HG03175 (cell line): Measurements from ENCODE around the gene FAM53A.
"Not testable (repeated sequence)": the region's sequence is repeated elsewhere in the genome, so short reads cannot be mapped to it uniquely, and the experiment has no call there.

Experiments used
- ATAC-seq: cut with Tn5 transposase; IDR thresholded peaks from one replicate; pipeline ENCODE4 v1.9.1; 2021; ENCODE audit warnings: mild to moderate bottlenecking, moderate library complexity; ENCODE audit not compliant: unreplicated experiment

Gene FAM53A

DNA sequence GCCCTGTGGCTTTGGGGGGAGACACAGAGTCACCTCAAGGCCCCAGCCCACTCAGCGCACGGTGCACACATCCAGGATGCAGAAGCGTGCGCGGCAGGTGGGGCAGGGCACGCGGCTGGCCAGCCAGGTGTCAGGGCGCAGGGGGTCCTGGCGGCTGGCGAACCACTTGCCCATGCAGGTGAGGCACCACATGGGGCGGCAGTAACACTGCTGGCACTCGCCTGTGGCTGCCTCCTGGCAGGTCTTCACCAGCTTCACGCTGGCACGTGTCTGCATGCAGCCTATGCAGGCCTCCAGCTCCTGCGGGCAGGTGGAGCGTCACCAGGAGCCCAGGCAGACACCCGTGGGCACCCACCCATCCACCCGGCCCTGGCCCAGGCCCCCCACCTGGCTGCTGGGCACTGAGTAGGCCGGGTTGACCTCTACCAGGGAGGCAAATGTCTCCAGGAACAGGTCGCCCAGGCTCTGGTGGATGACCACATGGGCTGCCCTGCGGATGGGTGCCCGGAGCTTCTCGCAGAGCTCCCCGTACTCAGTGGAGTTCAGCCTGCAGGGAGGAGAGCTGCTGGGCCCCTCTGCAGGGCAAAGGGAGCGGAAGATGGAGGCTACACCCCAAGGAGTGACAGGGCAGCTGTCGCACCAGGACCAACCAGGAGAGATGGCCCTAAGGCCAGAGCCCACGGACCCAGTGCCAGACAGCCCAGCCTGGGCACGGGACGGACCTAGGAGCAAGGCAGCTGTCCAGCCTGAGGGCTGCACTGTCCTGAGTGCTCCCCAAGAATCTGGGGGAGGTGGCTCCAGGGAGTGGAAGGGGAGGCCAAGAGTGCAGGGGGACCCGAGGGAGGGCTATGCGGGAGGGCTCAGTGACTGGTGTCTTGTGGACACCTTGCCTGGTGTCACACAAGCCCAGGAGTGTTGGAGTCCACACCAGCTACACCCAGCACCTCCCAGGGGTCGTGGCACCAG is 33.3 kb upstream of the FAM53A start:
- no peak for ATAC-seq

DNA sequence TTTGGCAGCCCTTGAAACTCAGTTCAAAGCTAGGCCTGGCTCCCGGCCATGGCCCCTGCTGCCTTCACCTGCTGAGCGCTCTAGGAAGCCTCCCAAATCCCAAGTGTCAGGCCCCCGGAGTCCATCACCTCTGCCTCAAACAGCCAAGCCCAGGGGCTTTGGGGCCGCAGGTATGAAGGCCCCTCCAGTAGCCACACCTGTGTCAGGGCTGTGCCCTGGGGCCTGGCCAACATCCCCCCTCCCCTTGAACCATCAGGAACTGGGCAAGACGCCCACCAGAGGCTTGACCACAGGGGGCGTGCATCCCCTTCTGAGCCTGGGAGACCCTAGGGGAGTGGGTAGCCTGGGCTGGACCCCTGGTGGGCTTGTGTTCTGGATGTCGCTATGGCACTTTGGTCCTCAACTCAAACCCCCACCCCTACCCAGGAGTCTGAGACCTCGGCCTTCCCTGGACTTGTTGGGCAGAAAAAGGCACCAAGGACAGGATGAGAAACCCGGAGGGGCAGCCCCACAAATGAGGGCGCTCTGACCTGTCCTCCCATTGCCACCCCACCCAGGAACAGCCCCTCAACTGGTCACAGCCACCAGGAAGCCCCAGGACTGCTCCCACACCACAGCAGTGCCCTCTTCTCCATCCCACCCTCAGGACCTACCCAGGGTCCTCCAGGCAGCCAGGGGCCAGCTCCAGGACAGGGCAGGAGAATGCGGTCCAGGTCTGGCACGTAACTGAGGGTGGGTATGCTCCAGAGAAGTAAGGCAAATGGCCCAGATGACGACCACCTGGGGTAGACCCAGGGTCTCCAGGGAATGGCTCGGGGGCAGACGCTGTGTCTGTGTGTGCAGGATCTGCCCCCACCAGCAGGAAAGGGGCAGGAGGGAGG is 32.2 kb upstream of the FAM53A start:
- no peak for ATAC-seq

- ATAC-seq = no peak
Measured at GRCh38 chr4:1715002-1715758, 31.1 kb upstream of the FAM53A start.

DNA sequence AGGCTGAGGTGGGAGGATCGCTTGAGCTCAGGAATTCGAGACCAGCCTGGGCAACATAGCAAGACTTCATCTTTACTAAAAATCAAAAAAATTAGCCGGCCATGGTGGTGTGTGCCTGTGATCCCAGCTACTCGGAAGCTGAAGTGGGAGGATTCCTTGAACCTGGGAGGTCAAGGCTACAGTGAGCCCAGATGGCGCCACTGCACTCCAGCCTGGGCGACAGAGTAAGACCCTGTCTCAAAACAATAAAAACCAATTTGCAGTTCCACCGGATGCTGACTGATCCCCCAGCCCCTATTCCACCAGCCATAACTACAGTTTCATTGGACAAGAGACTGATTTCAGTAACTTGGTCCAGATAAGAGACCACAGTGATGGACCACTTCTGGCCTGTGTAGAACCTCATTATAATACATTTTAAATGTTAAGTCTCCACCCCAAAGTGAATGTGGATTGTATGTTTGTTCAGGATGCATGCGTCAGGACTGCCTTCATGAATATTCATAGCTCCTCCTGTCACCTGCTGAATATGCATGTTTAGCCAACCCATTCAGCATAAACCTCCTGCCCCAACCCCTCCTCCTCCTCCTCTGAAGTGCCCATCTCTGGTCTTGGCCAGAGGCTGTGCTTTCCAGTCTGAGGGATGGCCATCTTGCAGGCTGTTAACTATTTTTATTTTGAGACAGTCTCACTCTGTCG is 30.3 kb upstream of the FAM53A start:
- ATAC-seq = no peak

DNA sequence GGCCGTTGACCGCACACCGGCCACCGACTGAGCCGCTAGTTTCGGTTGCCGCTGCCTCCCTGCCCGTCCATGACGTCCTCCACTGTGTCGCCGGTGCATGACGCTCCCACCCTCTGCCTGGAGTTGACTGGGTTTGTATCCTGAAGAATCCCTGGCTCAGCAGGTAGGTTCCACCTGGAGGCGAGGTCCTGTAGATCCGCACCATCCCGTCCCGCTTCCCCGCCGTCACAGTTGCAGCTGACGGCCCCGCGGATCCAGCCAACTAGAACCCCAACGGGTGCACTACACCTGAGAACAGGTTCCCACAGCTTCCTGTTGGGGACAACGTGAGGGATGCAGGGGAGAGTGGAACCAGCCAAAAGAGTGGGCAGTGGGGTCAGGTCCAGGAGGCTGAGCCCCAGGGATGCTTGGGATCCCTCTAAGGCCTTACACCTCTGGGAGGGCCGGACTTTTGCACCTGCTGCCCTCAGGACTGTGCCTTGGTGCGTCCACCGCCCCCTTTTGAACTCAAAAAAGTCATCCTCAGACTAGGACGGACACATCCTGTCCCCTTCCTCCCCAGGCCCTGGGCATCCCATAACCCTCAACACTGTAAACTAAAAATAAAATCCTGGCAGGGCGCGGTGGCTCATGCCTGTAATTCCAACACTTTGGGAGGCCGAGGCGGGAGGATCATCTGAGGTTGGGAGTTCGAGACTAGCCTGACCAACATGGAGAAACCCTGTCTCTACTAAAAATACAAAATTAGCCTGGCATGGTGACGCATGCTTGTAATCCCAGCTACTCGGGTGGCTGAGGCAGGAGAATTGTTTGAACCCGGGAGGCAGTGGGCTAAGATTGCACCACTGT is 29.1 kb upstream of the FAM53A start:
- ATAC-seq = no peak

- peak; percentile 77 for ATAC-seq
Measured at GRCh38 chr4:1712216-1713002, 28.3 kb upstream of the FAM53A start, which contains the start of gene SLBP. TSS of gene SLBP (minus strand) at chr4:1712319. CDS start at chr4:1712188, 131 bp downstream.

- ATAC-seq = peak; percentile 7
Measured at GRCh38 chr4:1711571-1712215, 27.6 kb upstream of the FAM53A start.

GRCh38 chr4:1711055-1711570 is 27.0 kb upstream of the FAM53A start:
- ATAC-seq = no peak

GRCh38 chr4:1708581-1708980 is 24.5 kb upstream of the FAM53A start:
- ATAC-seq = no peak

DNA sequence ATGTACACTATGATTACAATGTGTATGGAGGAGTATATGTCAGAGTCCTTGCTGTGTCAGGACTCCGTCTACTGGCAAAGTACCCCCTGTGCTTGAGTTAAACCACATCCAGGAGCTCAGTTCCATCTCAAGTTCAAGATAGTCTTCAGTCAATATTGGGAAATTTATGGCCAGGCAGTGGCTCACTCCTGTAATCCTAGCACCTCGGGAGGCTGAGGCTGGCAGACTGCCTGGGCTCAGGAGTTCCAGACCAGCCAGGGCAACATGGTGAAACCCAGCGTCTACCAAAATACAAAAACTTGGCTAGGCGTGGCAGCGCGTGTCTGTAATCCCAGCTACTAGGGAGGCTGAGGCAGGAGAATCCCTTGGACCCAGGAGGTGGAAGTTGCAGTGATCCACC is 22.2 kb upstream of the FAM53A start:
- ATAC-seq = no peak

DNA sequence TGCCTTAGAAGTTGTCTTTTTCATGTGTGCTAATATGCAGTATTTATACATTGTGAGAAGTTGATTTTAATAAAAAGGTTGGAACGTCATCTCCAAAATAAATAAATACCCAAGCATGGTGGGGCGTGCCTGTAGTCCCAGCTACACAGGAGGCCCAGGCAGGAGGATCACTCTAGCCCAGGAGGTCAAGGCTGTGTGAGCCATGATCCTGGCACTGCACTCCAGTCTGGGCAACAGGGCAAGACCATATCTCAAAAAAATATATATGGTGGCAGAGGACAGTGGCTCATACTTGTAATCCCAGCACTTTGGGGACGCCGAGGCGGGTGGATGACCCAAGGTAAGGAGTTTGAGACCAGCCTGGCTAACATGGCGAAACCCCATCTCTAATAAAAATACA is 21.6 kb upstream of the FAM53A start:
- ATAC-seq = no peak

DNA sequence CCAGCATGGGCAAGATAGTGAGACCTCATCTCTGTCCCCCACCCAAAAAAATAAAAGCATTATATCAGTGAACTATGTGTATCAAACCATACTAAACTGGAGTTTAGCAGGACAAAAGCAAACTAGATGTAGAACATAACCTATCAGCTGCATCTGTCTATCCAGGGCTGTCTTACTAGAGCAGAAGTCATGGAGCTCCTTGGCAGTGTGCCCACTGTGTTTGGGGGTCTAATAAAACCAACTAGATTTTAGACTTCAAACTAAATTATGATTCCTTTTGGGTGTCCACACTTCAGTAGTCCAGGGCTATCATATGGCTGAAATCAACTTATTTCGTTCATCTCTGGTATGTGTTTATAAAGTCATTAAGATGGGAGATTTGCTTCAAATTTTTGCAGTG is 19.8 kb upstream of the FAM53A start:
- no peak for ATAC-seq

DNA sequence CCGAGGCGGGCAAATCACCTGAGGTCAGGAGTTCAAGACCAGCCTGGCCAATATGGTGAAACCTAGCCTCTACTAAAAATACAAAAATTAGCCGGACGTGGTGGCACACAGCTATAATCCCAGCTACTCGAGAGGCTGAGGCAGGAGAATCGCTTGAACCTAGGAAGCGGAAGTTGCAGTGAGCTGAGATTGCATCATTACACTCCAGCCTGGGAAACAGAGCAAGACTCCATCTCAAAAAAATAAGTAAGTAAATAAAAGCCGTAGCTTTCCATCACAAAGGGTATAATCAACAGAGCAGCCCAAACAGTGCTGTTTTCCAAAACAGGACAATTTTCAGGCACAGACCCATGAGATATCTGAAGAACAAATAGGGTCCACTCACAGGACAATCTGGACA is 17.6 kb upstream of the FAM53A start:
- ATAC-seq = not testable (repeated sequence)

GRCh38 chr4:1695913-1696312 is 11.8 kb upstream of the FAM53A start:
- ATAC-seq = no peak

GRCh38 chr4:1693131-1693896 is 9.2 kb upstream of the FAM53A start:
- ATAC-seq = peak; percentile 72

DNA sequence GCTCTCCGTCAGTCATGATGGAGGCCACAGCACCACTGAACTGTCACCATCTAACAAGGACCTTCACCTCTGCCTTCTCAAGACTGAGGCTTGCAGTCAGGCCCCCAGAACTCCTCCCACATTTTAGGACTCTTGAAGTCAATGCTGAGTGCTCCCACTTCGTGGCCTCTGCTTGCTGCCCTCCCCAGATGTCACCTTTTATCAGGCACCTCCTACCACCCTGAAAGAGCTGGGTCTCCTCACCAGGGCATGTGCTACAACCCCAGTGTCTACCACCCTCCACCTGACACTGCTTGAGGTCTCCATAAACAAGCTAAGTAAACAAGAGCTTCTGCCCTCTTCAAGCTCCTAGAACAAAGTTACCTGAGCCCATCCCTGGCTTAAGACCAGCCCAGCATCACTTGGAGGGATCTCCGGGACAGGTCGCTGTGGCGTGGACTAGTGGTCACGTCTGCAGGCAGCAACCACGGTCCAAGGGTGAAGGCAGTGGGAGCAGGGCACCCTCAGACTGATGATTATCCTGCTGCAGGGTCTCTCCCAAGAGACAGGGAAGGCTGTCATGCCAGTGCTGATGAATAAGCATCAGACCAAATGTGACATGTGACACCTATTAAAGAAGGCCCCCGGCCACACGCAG is 7.7 kb upstream of the FAM53A start:
- ATAC-seq = no peak

- no peak for ATAC-seq
Measured at GRCh38 chr4:1690698-1691097, 6.6 kb upstream of the FAM53A start.
